Endothelial cell of umbilical vein (primary cell): ENCODE measurements around the gene VSTM2B. TPM values are rescaled to one million over a fixed set of nuclear protein-coding genes. Genes with fewer than 3 reads are reported as not detected.

Source experiments
- BruUV-seq: library from RNA; stranded (reverse); fragments of 400-500 nt; replicated peaks from 2 replicates; lab custom pipeline; 2021; lab: Mats Ljungman, UMichigan
- CTCF ChIA-PET: fragments of 300-600, 350-600 bp; sonication (Branson Sonifier 250); formaldehyde crosslinking; loops from one replicate; lab custom pipeline; 2021; ENCODE audit warnings: antibody characterized with exemption, inconsistent platforms; lab: Charles Lee
- POLR2A ChIA-PET: fragments of 300-600, 350-600 bp; sonication (Branson Sonifier 250); formaldehyde crosslinking; loops from one replicate; lab custom pipeline; 2021; ENCODE audit warnings: antibody characterized with exemption, inconsistent platforms; lab: Charles Lee
- DNase-seq: peaks from one replicate; pipeline ENCODE4 v3.0.0-alpha.2; 2011; ENCODE audit warnings: low read depth, low spot score
- FAIRE-seq: peaks from 2 replicates; lab custom pipeline; 2011; peaks lifted over from hg19 to GRCh38; lab: Jason Lieb, UNC
- H2AFZ ChIP-seq: 2 replicates; pipeline ENCODE4 v1.6.0; 2012; ENCODE audit warnings: low read depth, low read length, control low read depth, inconsistent platforms
- H3K27ac ChIP-seq: 2 replicates; pipeline ENCODE4 v1.5.1; 2011; ENCODE audit warnings: low read depth, mild to moderate bottlenecking, control low read depth, low read length, moderate library complexity; ENCODE audit not compliant: insufficient read depth
- H3K27me3 ChIP-seq, 2 experiments: 2 replicates each; pipeline versions ENCODE4 v1.6.0 to v1.6.1; 2011; ENCODE audit warnings: low read length in 2 of 2, mixed read lengths in 1 of 2; ENCODE audit not compliant: control insufficient read depth in 2 of 2, insufficient read depth in 2 of 2
- H3K36me3 ChIP-seq, 2 experiments: 2 replicates in 1 of 2; 3 replicates in 1 of 2; pipeline ENCODE4 v1.5.1; 2011; ENCODE audit warnings: low read length in 2 of 2, mild to moderate bottlenecking in 1 of 2, moderate library complexity in 1 of 2; ENCODE audit not compliant: control insufficient read depth in 2 of 2, insufficient read depth in 2 of 2; ENCODE audit errors: extremely low read depth in 1 of 2
- H3K4me1 ChIP-seq: 3 replicates; pipeline ENCODE4 v1.5.1; 2011; ENCODE audit warnings: mild to moderate bottlenecking, low read length; ENCODE audit not compliant: control insufficient read depth, insufficient read depth; ENCODE audit errors: extremely low read depth
- H3K4me2 ChIP-seq: 2 replicates; pipeline ENCODE4 v1.6.1; 2011; ENCODE audit warnings: low read length, control low read depth, mixed read lengths; ENCODE audit not compliant: insufficient read depth
- H3K4me3 ChIP-seq, 3 experiments: fragments of 200-600 bp in 1 of 3; sonication (generic), shearing (Covaris generic) in 1 of 3; replicated peaks in 1 of 3; 2 replicates each; pipeline ENCODE4 v1.5.1; 2011 to 2016; ENCODE audit warnings: control low read depth in 3 of 3, low read length in 3 of 3, mild to moderate bottlenecking in 2 of 3, inconsistent platforms in 1 of 3, low read depth in 1 of 3, moderate library complexity in 1 of 3; ENCODE audit not compliant: insufficient read depth in 1 of 3
- H3K79me2 ChIP-seq: 2 replicates; pipeline ENCODE4 v1.6.0; 2012; ENCODE audit warnings: low read length, inconsistent platforms; ENCODE audit not compliant: control insufficient read depth, insufficient read depth
- H3K9ac ChIP-seq: replicated peaks from 2 replicates; pipeline ENCODE3; 2011; ENCODE audit warnings: low read length, control low read depth; ENCODE audit not compliant: insufficient read depth; ENCODE audit errors: extremely low read depth
- H3K9me1 ChIP-seq: replicated peaks from 3 replicates; pipeline ENCODE4 v1.6.0; 2011; ENCODE audit warnings: mild to moderate bottlenecking, low read length; ENCODE audit not compliant: control insufficient read depth, insufficient read depth; ENCODE audit errors: extremely low read depth
- H3K9me3 ChIP-seq: replicated peaks from 2 replicates; pipeline ENCODE4 v1.5.1; 2012; ENCODE audit warnings: low read length, inconsistent platforms; ENCODE audit not compliant: control insufficient read depth, insufficient read depth
- H4K20me1 ChIP-seq: replicated peaks from 2 replicates; pipeline ENCODE3; 2011; ENCODE audit warnings: mild to moderate bottlenecking, low read length; ENCODE audit not compliant: control insufficient read depth, insufficient read depth; ENCODE audit errors: extremely low read depth
- EZH2 ChIP-seq: IDR thresholded peaks from 2 replicates; pipeline ENCODE4 v1.6.1; 2012; ENCODE audit warnings: borderline replicate concordance, low read depth, mild to moderate bottlenecking, moderate library complexity, low read length, inconsistent platforms; ENCODE audit not compliant: severe bottlenecking
- GATA2 ChIP-seq: IDR thresholded peaks from 2 replicates; pipeline ENCODE4 v1.7.0; 2011; ENCODE audit warnings: low read depth, mild to moderate bottlenecking, moderate library complexity, mixed read lengths, low read length; ENCODE audit not compliant: insufficient read length, insufficient read depth
- JUN ChIP-seq: IDR thresholded peaks from 2 replicates; pipeline ENCODE4 v1.6.1; 2011; ENCODE audit warnings: borderline replicate concordance, low read depth; ENCODE audit not compliant: insufficient read length, insufficient read depth
- POLR2AphosphoS5 ChIP-seq: IDR thresholded peaks from 2 replicates; pipeline ENCODE4 v1.6.1; 2012; ENCODE audit warnings: low read depth, mild to moderate bottlenecking, control low read depth, low read length, moderate library complexity; ENCODE audit not compliant: insufficient read depth
- dilution Hi-C: fragments of 300-500 bp; cut with MboI; formaldehyde crosslinking; loops from one replicate; pipeline ENCODE4 v1.15.0; 2019; ENCODE audit warnings: low sequenced_read_pairs; ENCODE audit not compliant: extremely low pct_ligation_motif_present
- intact Hi-C: fragments of 100-400 bp; cut with micrococcal nuclease; formaldehyde crosslinking; loops from one replicate; pipeline ENCODE4 v1.10.0; 2022
- polyA plus RNA-seq, 4 experiments: library from polyadenylated mRNA; depleted of rRNA in 3 of 4; stranded (reverse) in 3 of 4; unstranded in 1 of 4; fragments of >200 nt; gene quantifications; 2 replicates each; pipeline versions ENCODE4 v1.2.1 to v1.2.3, GENCODE V29; 2011 to 2012; ENCODE audit warnings: missing spikeins in 1 of 4
- total RNA-seq: library from RNA; stranded (reverse); gene quantifications from 2 replicates; pipeline ENCODE4 v1.2.3, GENCODE V29; 2021
- TF ChIP-seq, protein P1 (sequence below): IDR thresholded peaks from 2 replicates; pipeline ENCODE4 v1.6.1; 2011; ENCODE audit not compliant: insufficient read depth, insufficient read length

VSTM2B gene
- total and polyA plus RNA-seq, 2 donors (not counting 3 experiments of a cell fraction or from before 2014, with no cell fraction given), result not detected

DNA sequence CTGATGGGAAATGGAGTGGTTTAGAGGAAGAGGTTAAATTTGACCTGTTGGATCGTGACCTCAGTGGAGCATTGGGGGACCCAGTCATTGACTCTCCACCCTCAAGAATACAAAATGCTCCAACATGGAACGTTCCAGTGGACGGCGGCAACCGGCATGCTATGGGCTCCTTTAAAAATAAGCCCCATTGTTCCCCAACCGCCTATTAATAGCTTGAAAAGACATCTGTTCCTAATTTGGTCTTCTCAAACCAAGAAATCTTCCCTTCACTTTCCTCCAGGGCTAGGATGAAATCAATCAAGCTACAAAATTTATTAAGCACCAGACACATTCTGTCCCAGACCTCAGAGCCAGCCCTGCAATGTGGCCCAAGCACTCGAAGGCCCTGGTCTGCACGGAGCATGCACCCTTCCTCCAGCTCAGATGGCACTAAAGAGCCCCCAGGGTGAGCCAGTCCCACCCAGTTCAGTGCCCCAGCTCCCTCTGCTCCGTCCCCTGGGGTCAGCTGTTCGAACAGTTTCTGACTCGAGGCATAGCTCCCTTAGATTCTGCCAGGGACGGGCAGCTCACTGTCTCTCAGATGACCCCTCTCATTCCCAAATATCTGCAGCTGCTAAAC lies 22.5 kb upstream of the VSTM2B start:
- Histone ChIP-seq H3K9ac (no peak overlapping the region), H3K27me3 (no peaks in the 10 kb centered on the region), H3K79me2 (no peaks in the 10 kb centered on the region), H3K4me1 (no peaks in the 10 kb centered on the region), H3K9me1 (no peaks in the 10 kb centered on the region), H2AFZ (no peak overlapping the region), H3K27ac (no peak overlapping the region), H4K20me1 (no peaks in the 10 kb centered on the region), H3K36me3 (no peaks in the 10 kb centered on the region), H3K9me3 (peaks cover 5% of the 10 kb centered on the region), H3K4me2 (no peak overlapping the region), H3K4me3 (no peak overlapping the region)
- no peak for DNase-seq
- CTCF ChIA-PET, result interaction anchor here (0.6 to 1.7 kb wide), 2 partner anchors 10 to 239 kb away, joined by 4 to 6 read pairs; no protein-coding TSS in a partner anchor
- no peak for FAIRE-seq
- BruUV-seq, result no TSS peak
- TF ChIP-seq GATA2 (no peak), EZH2 (no peak), JUN (no peak), POLR2AphosphoS5 (no peak)
- dilution Hi-C loops (no loop called here), intact Hi-C loops (no loop called here)
- POLR2A ChIA-PET, result no interaction called here

DNA sequence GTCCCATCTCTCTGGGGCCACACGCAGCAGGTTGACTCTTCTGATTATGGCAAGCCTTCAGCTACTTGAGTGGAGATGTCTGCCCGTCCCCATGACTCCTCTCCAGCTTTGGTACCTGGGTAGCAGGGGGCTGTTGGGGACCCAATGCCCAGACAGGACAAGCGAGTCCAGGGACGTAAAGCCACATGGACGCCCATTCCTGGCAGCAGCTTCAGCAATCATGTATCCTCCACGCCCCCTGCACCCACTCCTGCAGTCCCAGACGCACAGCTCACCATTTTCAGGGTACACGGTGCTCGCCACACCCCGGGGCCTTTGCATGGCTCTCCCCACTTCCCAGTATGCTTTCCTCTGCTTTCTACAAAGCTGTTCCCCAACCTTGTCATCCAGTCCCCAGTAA lies 22.0 kb upstream of the VSTM2B start:
- POLR2A ChIA-PET, result no interaction called here
- no peak overlapping the region for H3K4me2 ChIP-seq
- no peaks in the 10 kb centered on the region for H3K4me1 ChIP-seq
- peaks cover 5% of the 10 kb centered on the region for H3K9me3 ChIP-seq
- dilution Hi-C loops (no loop called here), intact Hi-C loops (no loop called here)
- TF ChIP-seq, protein P1, sequence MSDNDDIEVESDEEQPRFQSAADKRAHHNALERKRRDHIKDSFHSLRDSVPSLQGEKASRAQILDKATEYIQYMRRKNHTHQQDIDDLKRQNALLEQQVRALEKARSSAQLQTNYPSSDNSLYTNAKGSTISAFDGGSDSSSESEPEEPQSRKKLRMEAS, result no peak
- TF ChIP-seq GATA2, result no peak
- no peak for TF ChIP-seq JUN
- FAIRE-seq (no peak), DNase-seq (no peak)
- CTCF ChIA-PET, result interaction anchor here (1.7 kb wide), 1 partner anchor 11 kb away, joined by 4 read pairs; no protein-coding TSS in a partner anchor
- no peaks in the 10 kb centered on the region for H3K79me2 ChIP-seq
- no peak overlapping the region for H3K27ac ChIP-seq
- no peaks in the 10 kb centered on the region for H3K36me3 ChIP-seq
- H2AFZ ChIP-seq, result no peak overlapping the region
- H4K20me1 ChIP-seq, result no peaks in the 10 kb centered on the region
- no peaks in the 10 kb centered on the region for H3K9me1 ChIP-seq
- no peak overlapping the region for H3K4me3 ChIP-seq
- H3K9ac ChIP-seq, result no peak overlapping the region
- BruUV-seq, result no TSS peak
- no peaks in the 10 kb centered on the region for H3K27me3 ChIP-seq
